Epithelial cell of esophagus (primary cell): Measurements from ENCODE around the gene SIX6.

Experiments
- DNase-seq: peaks from one replicate; pipeline ENCODE4 v3.0.0; 2010; ENCODE audit warnings: low read depth
- H3K4me3 ChIP-seq: 2 replicates; pipeline ENCODE4 v1.5.1; 2011; ENCODE audit warnings: mild to moderate bottlenecking, low read length, control low read depth
- TF ChIP-seq, protein P1 (sequence below): IDR thresholded peaks from 2 replicates; pipeline ENCODE4 v1.5.1; 2011; ENCODE audit warnings: low read depth, mild to moderate bottlenecking, low read length, control low read depth, inconsistent platforms; ENCODE audit not compliant: insufficient read depth; ENCODE audit errors: missing control alignments

The SIX6 gene

DNA sequence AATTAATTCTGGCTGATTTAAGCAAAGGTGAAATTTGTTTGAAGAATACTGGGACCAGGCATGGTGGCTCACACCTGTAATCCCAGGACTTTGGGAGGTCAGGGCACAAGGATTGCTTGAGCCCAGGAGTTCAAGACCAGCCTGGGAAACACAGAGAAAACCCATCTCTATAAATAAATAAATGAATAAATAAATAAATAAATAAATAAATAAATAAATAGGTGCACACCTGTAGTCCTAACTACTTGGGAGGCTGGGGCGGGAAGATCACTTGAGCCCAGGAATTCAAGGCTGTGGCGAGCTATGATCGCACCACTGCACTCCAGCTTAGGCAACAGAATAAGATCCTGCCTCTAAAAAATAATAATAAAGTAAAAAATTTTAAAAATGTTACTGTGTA, 18.7 kb upstream of the SIX6 start:
- DNase-seq = no peak
- TF ChIP-seq, protein P1, sequence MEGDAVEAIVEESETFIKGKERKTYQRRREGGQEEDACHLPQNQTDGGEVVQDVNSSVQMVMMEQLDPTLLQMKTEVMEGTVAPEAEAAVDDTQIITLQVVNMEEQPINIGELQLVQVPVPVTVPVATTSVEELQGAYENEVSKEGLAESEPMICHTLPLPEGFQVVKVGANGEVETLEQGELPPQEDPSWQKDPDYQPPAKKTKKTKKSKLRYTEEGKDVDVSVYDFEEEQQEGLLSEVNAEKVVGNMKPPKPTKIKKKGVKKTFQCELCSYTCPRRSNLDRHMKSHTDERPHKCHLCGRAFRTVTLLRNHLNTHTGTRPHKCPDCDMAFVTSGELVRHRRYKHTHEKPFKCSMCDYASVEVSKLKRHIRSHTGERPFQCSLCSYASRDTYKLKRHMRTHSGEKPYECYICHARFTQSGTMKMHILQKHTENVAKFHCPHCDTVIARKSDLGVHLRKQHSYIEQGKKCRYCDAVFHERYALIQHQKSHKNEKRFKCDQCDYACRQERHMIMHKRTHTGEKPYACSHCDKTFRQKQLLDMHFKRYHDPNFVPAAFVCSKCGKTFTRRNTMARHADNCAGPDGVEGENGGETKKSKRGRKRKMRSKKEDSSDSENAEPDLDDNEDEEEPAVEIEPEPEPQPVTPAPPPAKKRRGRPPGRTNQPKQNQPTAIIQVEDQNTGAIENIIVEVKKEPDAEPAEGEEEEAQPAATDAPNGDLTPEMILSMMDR = no peak
- no peak overlapping the region for H3K4me3 ChIP-seq

DNA sequence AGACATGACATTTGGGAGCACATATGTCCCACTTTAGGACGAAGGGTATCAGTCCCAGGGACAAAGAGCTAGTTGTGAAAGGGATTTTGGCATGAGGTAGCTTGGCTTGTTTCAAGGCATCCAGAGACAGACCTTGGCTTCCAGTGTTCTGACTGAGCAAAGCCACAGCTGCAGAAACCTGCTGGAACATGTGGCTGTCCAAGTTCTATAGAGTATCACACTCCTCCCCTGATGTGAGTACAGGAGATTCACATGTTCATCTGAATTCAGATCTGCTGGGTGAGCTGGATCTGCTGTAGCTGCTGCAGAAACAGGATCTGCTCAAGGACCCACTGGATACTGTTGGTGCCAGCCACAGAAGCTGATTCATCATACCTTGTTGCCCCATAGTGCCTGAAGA, 13.0 kb upstream of the SIX6 start:
- no peak overlapping the region for H3K4me3 ChIP-seq
- DNase-seq = peak; percentile 31
- TF ChIP-seq, protein P1 = no peak

DNA sequence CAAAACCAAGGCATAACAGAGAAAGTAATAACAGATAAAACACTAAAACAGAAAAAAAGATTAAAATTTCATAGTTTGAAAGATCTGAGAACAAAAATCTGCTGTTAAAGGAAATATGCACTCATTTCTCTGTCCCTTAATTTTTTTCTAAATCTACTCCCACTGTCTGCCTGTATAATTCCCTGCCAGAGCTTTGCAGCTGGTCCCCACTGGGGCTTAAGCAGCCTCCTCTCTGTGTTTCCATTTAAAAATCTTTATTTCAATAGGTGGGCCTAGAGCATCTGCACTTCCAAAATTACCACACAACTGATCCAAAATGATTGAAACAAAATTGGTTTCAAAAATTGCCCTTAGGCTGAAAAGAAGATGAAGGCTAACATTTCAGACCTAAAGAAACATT, 6.4 kb upstream of the SIX6 start:
- no peak for DNase-seq
- TF ChIP-seq, protein P1 = no peak
- H3K4me3 ChIP-seq = no peak overlapping the region

DNA sequence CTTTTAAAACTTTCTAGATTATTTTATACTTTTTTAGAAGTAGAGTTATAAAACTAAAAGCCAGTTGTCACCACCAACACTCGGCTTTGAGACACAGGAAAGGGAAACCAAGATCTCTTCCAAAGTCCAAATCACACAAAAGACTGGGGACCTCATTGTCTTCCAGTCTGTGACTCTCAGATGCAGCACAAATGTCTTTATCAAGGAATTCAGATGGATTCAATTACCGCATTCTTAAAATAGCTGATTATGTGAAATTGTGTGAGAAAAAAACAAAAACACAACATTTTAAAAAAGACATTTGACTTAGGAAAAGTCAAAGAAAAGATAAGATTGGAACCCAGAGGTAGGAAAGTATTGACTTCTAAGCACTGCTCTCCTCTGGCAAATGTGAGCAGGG, 3.5 kb upstream of the SIX6 start:
- DNase-seq = no peak
- TF ChIP-seq, protein P1 = no peak
- no peak overlapping the region for H3K4me3 ChIP-seq

DNA sequence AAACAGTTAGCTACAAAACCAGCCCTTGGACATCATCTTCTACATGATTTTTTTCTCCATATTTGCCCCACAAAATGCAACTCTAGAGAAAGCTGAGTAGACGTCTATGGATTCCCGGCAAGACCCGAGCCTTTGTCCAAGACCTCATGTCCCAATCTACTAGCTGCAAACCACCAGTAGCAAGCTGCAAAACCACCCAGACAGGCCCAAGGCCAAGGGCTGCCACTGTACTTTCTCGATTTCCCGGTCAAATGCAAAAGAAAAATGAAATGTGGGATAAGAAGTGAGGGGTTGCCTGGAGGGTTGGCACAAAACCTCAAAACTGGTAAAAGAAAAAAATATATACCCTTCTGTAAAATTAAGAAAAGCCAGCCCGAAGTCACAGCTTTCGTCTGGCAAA, 2.9 kb upstream of the SIX6 start:
- TF ChIP-seq, protein P1 = no peak
- DNase-seq = no peak
- H3K4me3 ChIP-seq = no peak overlapping the region

DNA sequence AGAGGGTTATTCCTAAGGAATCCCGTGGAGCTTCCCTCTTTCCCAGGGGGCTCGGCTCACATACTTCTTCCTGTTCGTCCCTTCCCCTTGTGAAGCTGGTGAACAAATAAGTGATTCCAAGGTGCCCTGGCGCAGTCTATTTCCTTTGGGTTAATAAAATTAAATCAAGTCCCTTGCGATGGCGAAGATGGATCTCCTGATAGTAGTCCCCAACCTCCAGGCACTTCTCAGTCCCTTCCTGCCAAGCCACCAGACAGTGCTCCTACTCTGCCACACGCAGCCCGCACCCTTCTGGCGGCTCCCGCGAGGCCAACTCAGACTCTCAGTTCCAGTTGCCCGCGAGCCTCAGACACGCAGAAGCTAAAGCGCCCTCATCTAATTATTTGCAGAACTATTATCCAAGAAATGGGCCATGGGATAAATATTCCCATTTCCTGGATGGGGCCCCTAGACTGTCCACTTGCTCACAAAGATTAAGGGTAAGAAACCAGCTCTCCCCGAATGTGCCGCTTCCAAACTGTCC, 2.4 kb upstream of the SIX6 start:
- DNase-seq = no peak
- H3K4me3 ChIP-seq = no peak overlapping the region
- TF ChIP-seq, protein P1 = no peak
